Measurements from ENCODE around the gene CLDN14.

DNA sequence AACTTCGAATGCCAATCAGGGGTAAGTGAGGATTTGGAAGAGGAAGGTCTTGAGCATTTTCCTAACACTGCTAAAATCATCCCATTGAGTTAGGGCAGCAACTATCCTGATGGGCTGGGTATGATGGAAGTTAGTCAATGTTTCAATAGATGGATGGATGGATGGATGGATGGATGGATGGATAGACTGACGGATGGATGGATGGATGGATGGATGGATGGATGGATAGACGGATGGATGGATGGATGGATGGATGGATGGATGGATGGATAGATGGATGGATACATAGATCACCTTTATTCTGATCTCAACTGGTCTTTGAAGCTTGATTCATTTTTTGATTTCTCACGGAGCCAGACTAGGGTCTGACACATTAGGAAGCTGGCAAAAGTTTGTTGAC lies 2.3 kb upstream of the CLDN14 start:
- TF ChIP-seq, protein P1, sequence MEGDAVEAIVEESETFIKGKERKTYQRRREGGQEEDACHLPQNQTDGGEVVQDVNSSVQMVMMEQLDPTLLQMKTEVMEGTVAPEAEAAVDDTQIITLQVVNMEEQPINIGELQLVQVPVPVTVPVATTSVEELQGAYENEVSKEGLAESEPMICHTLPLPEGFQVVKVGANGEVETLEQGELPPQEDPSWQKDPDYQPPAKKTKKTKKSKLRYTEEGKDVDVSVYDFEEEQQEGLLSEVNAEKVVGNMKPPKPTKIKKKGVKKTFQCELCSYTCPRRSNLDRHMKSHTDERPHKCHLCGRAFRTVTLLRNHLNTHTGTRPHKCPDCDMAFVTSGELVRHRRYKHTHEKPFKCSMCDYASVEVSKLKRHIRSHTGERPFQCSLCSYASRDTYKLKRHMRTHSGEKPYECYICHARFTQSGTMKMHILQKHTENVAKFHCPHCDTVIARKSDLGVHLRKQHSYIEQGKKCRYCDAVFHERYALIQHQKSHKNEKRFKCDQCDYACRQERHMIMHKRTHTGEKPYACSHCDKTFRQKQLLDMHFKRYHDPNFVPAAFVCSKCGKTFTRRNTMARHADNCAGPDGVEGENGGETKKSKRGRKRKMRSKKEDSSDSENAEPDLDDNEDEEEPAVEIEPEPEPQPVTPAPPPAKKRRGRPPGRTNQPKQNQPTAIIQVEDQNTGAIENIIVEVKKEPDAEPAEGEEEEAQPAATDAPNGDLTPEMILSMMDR (IDR thresholded peaks at IDR 0.05; ENCODE audit: low read depth, low read length), result no peak
- TF ChIP-seq, protein P2, sequence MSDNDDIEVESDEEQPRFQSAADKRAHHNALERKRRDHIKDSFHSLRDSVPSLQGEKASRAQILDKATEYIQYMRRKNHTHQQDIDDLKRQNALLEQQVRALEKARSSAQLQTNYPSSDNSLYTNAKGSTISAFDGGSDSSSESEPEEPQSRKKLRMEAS (IDR thresholded peaks at IDR 0.05; ENCODE audit: low read depth, low read length), result no peak
- no peak for TF ChIP-seq POLR2A (IDR thresholded peaks at IDR 0.05; ENCODE audit: extremely low read depth, insufficient read length)
- no peak for TF ChIP-seq MYC (IDR thresholded peaks at IDR 0.05; ENCODE audit: low read depth, low read length)

Data from NB4 (cell line).